Lower leg skin (tissue), 3 donors: ENCODE data around the gene METRN.

Experiments used
- CTCF ChIP-seq, 3 donors: fragments of 450-650 bp; IDR thresholded peaks; one replicate each; pipeline ENCODE4 v1.5.1; 2016; ENCODE audit warnings: antibody characterized with exemption in 3 of 3, mild to moderate bottlenecking in 3 of 3, moderate library complexity in 2 of 3
- POLR2A ChIP-seq, 2 donors: fragments of 450-650 bp; IDR thresholded peaks; one replicate each; pipeline ENCODE4 v1.6.1; 2016 to 2017; ENCODE audit warnings: antibody characterized with exemption in 2 of 2, mild to moderate bottlenecking in 1 of 2, moderate library complexity in 1 of 2

GRCh38 chr16:716200-716568, 1.3 kb downstream of the METRN start:
- TF ChIP-seq POLR2A (IDR thresholded peaks at IDR 0.05) (no peak), CTCF (IDR thresholded peaks at IDR 0.05) (no peak)
